Measurements from ENCODE around the gene THAP4.
"Not testable (repeated sequence)": the region's sequence is repeated elsewhere in the genome, so short reads cannot be mapped to it uniquely, and the experiment has no call there.

Gene THAP4

GRCh38 chr2:241577413-241578122 lies 59.4 kb downstream of the THAP4 start:
- peak; percentile 46 for DNase-seq

- no peak for DNase-seq
Measured at GRCh38 chr2:241576293-241576654, 60.7 kb downstream of the THAP4 start.

GRCh38 chr2:241575624-241576292 lies 61.2 kb downstream of the THAP4 start:
- DNase-seq, result no peak

GRCh38 chr2:241574911-241575623 lies 61.9 kb downstream of the THAP4 start:
- DNase-seq, result no peak

- DNase-seq, result no peak
Measured at GRCh38 chr2:241573741-241574140, 63.2 kb downstream of the THAP4 start.

- not testable (repeated sequence) for DNase-seq
Measured at GRCh38 chr2:241572915-241573651, 63.9 kb downstream of the THAP4 start.

- no peak for DNase-seq
Measured at GRCh38 chr2:241571821-241572620, 64.9 kb downstream of the THAP4 start.

GRCh38 chr2:241570961-241571581 lies 65.9 kb downstream of the THAP4 start:
- DNase-seq, result no peak

GRCh38 chr2:241569831-241570281 lies 67.1 kb downstream of the THAP4 start:
- DNase-seq, result no peak

- DNase-seq, result no peak
Measured at GRCh38 chr2:241568726-241569125, 68.2 kb downstream of the THAP4 start.

- no peak for DNase-seq
Measured at GRCh38 chr2:241567776-241568175, 69.2 kb downstream of the THAP4 start.

GRCh38 chr2:241567266-241567665 lies 69.7 kb downstream of the THAP4 start:
- not testable (repeated sequence) for DNase-seq

GRCh38 chr2:241566468-241566867 lies 70.5 kb downstream of the THAP4 start:
- no peak for DNase-seq

- DNase-seq, result not testable (repeated sequence)
Measured at GRCh38 chr2:241566021-241566420, 70.9 kb downstream of the THAP4 start.

- DNase-seq, result no peak
Measured at GRCh38 chr2:241565411-241565810, 71.5 kb downstream of the THAP4 start.

GRCh38 chr2:241564596-241565410 lies 72.2 kb downstream of the THAP4 start:
- no peak for DNase-seq

- no peak for DNase-seq
Measured at GRCh38 chr2:241563981-241564595, 72.9 kb downstream of the THAP4 start.

GRCh38 chr2:241563571-241563980 lies 73.4 kb downstream of the THAP4 start:
- no peak for DNase-seq

GRCh38 chr2:241563031-241563507 lies 73.9 kb downstream of the THAP4 start:
- no peak for DNase-seq

GRCh38 chr2:241562269-241562891 lies 74.6 kb downstream of the THAP4 start:
- no peak for DNase-seq
